ENCODE results near the gene CLCN4.

- TF ChIP-seq CTCF (IDR thresholded peaks at IDR 0.05; ENCODE audit: low read depth, low read length) (no peak), POLR2A (IDR thresholded peaks at IDR 0.05; ENCODE audit: extremely low read depth, insufficient read length) (no peak), MAX (IDR thresholded peaks at IDR 0.05; ENCODE audit: low read depth, low read length) (no peak), MYC (IDR thresholded peaks at IDR 0.05; ENCODE audit: low read depth, low read length) (no peak)
These were observed 32.1 kb upstream of the CLCN4 start for GRCh38 chrX:10124506-10125247.
